Esophagus muscularis mucosa (tissue), 4 donors: Measurements from ENCODE around the gene MEGF6.

Experiments
- EP300 ChIP-seq: sonication (generic); formaldehyde crosslinking; IDR thresholded peaks from one replicate; pipeline ENCODE4 v1.6.1; 2017; ENCODE audit warnings: antibody characterized with exemption
- POLR2A ChIP-seq: fragments of 450-650 bp; IDR thresholded peaks from one replicate; pipeline ENCODE4 v1.6.1; 2017; ENCODE audit warnings: antibody characterized with exemption, moderate library complexity, mild to moderate bottlenecking, low read depth
- POLR2AphosphoS5 ChIP-seq, 2 donors: sonication (generic); formaldehyde crosslinking; IDR thresholded peaks; one replicate each; pipeline ENCODE4 v1.6.1; 2017; ENCODE audit warnings: antibody characterized with exemption in 2 of 2
- TF ChIP-seq, protein P1 (sequence below), 3 experiments: fragments of 200-600 bp in 2 of 3; fragments of 450-650 bp in 1 of 3; sonication (generic) in 2 of 3; IDR thresholded peaks; one replicate each; pipeline ENCODE4 v1.5.1; 2017 to 2019; ENCODE audit warnings: antibody characterized with exemption in 3 of 3, mild to moderate bottlenecking in 2 of 3, moderate library complexity in 1 of 3

DNA sequence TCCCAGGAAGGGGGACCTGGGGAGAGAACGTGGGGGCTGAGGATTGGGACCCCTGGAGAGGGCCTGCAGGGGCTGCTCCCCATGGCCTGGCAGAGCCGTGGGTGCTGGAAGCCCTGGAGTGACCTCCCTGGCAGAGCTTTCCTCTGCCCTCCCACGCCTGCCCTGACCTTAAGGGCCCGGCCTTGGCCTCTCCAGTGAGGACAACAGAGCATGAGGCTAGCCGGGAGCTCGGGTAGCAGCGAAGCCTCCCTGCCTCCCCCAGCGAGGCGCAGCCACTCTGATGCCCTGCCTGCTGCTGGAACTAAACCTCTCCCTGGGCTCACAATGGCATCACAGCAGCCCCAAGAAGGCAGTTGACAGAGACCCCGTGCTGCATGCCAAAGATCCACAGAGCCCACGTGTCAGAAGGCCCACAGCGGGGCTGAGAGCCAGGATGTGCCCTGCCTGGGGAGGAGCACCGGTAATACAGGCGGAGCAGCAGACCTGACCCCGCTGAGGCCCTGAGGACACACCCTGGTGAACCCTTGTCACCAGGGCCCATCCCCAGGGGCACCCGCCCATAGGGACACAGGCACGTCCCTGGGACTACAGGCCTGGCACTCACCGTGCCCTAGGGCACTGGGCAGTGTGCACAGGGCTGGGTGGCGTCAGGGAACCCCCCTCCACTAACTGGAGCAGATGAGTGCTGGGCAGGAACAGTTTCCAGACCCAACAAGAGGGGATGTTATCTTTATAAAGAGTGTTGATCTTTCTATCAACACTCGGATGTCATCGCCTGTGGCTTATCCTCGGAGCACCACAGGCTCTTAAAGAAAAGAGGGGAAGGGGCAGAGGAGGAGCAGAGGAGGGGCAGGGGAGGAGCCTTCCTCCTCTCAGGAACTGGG, 108.4 kb downstream of the MEGF6 start:
- TF ChIP-seq, protein P1, sequence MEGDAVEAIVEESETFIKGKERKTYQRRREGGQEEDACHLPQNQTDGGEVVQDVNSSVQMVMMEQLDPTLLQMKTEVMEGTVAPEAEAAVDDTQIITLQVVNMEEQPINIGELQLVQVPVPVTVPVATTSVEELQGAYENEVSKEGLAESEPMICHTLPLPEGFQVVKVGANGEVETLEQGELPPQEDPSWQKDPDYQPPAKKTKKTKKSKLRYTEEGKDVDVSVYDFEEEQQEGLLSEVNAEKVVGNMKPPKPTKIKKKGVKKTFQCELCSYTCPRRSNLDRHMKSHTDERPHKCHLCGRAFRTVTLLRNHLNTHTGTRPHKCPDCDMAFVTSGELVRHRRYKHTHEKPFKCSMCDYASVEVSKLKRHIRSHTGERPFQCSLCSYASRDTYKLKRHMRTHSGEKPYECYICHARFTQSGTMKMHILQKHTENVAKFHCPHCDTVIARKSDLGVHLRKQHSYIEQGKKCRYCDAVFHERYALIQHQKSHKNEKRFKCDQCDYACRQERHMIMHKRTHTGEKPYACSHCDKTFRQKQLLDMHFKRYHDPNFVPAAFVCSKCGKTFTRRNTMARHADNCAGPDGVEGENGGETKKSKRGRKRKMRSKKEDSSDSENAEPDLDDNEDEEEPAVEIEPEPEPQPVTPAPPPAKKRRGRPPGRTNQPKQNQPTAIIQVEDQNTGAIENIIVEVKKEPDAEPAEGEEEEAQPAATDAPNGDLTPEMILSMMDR (IDR thresholded peaks at IDR 0.05): no peak
- TF ChIP-seq EP300 (no peak), POLR2A (no peak), POLR2AphosphoS5 (IDR thresholded peaks at IDR 0.05) (no peak)
